GM23338 (cell line): ENCODE measurements around the gene SRRM2. TPM values are rescaled to one million over a fixed set of nuclear protein-coding genes. Genes with fewer than 3 reads are reported as not detected.

Experiments used
- ATAC-seq: fragments of 200-7000 bp; cut with Tn5 transposase; 3 replicates; pipeline ENCODE4 v1.9.1; 2020
- DNase-seq: peaks from one replicate; pipeline ENCODE4 v3.0.0-alpha.2; 2015; ENCODE audit warnings: low spot score
- H2AFZ ChIP-seq: fragments of 200-600 bp; sonication (generic); 2 replicates; pipeline ENCODE4 v1.8.0; 2016; ENCODE audit warnings: antibody characterized with exemption, mild to moderate bottlenecking, moderate library complexity
- H3F3A ChIP-seq: fragments of 200-600 bp; sonication (generic); replicated peaks from 2 replicates; pipeline ENCODE4 v1.8.0; 2017; ENCODE audit warnings: antibody characterized with exemption, mixed run types, low read depth
- H3K27ac ChIP-seq: fragments of 200-600 bp; sonication (generic); 2 replicates; pipeline ENCODE4 v1.6.1; 2016; ENCODE audit warnings: low read depth
- H3K27me3 ChIP-seq: fragments of 200-600 bp; sonication (generic); 2 replicates; pipeline ENCODE4 v1.8.0; 2016; ENCODE audit warnings: mild to moderate bottlenecking, mixed run types, moderate library complexity; ENCODE audit not compliant: insufficient read depth
- H3K36me3 ChIP-seq: fragments of 200-600 bp; sonication (generic); 2 replicates; pipeline ENCODE4 v1.8.0; 2016; ENCODE audit warnings: mild to moderate bottlenecking; ENCODE audit not compliant: insufficient read depth
- H3K4me1 ChIP-seq: fragments of 200-600 bp; sonication (generic); 2 replicates; pipeline ENCODE4 v1.8.0; 2016; ENCODE audit warnings: mild to moderate bottlenecking, moderate library complexity; ENCODE audit not compliant: insufficient read depth
- H3K4me2 ChIP-seq: fragments of 200-600 bp; sonication (generic); 2 replicates; pipeline ENCODE4 v1.7.1; 2017; ENCODE audit warnings: mixed run types
- H3K4me3 ChIP-seq: fragments of 200-600 bp; sonication (generic); 2 replicates; pipeline ENCODE4 v1.6.1; 2016; ENCODE audit warnings: mixed run types
- H3K79me2 ChIP-seq: fragments of 200-600 bp; sonication (generic); replicated peaks from 2 replicates; pipeline ENCODE4 v1.8.0; 2017; ENCODE audit warnings: mild to moderate bottlenecking; ENCODE audit not compliant: insufficient read depth
- H3K9me2 ChIP-seq: fragments of 200-600 bp; sonication (generic); 2 replicates; pipeline ENCODE4 v1.8.0; 2017; ENCODE audit not compliant: insufficient read depth
- H4K20me1 ChIP-seq: fragments of 200-600 bp; sonication (generic); replicated peaks from 2 replicates; pipeline ENCODE4 v1.8.0; 2017; ENCODE audit warnings: mild to moderate bottlenecking; ENCODE audit not compliant: insufficient read depth
- H3K27ac Mint-ChIP-seq: 2 replicates; pipeline ENCODE4 v1.8.0; 2020; ENCODE audit warnings: inconsistent platforms, mild to moderate bottlenecking, moderate library complexity, mixed read lengths
- H3K27me3 Mint-ChIP-seq: 3 replicates; pipeline ENCODE4 v1.8.0; 2022; ENCODE audit warnings: low read depth, mild to moderate bottlenecking, moderate library complexity, mixed read lengths, inconsistent platforms; ENCODE audit not compliant: insufficient read depth, poor library complexity
- H3K36me3 Mint-ChIP-seq: 3 replicates; pipeline ENCODE4 v1.8.0; 2021; ENCODE audit warnings: low read depth, mild to moderate bottlenecking, inconsistent platforms, moderate library complexity, mixed read lengths
- H3K4me1 Mint-ChIP-seq: 3 replicates; pipeline ENCODE4 v1.8.0; 2020; ENCODE audit warnings: mild to moderate bottlenecking, inconsistent platforms, mixed read lengths
- H3K4me3 Mint-ChIP-seq: 3 replicates; pipeline ENCODE4 v1.8.0; 2021; ENCODE audit warnings: moderate library complexity, mild to moderate bottlenecking, inconsistent platforms, mixed read lengths
- H3K9me3 Mint-ChIP-seq: 3 replicates; pipeline ENCODE4 v1.8.0; 2020; ENCODE audit warnings: moderate library complexity, mild to moderate bottlenecking, inconsistent platforms, mixed read lengths
- CREB1 ChIP-seq: fragments of 250-450 bp; sonication (Bioruptor Pico); IDR thresholded peaks from 2 replicates; pipeline ENCODE4 v1.5.0; 2020; ENCODE audit warnings: low read depth, mild to moderate bottlenecking, moderate library complexity
- EZH2phosphoT487 ChIP-seq: fragments of 200-600 bp; sonication (generic); IDR thresholded peaks from one replicate; pipeline ENCODE4 v1.8.1; 2018; ENCODE audit warnings: antibody characterized with exemption; ENCODE audit not compliant: unreplicated experiment
- JUNB ChIP-seq: IDR thresholded peaks from one replicate; pipeline ENCODE4 v1.6.1; 2016; ENCODE audit warnings: antibody characterized with exemption; ENCODE audit not compliant: unreplicated experiment
- POLR2AphosphoS5 ChIP-seq: IDR thresholded peaks from 2 replicates; pipeline ENCODE4 v1.6.1; 2016; ENCODE audit warnings: antibody characterized with exemption, low read depth
- ZNF114 ChIP-seq: fragments of 250-450 bp; sonication (Bioruptor Pico); IDR thresholded peaks from 2 replicates; pipeline ENCODE4 v1.5.0; 2020; ENCODE audit warnings: mild to moderate bottlenecking, moderate library complexity
- ZNF331 ChIP-seq: fragments of 250-450 bp; sonication (Bioruptor Pico); IDR thresholded peaks from 2 replicates; pipeline ENCODE4 v1.5.0; 2020; ENCODE audit warnings: low read depth, mild to moderate bottlenecking, moderate library complexity
- polyA plus RNA-seq: library from polyadenylated mRNA; unstranded; fragments of >200 nt; fragmentation: Nextera tagmentation; extraction: Ambion mirVana; gene quantifications from 2 replicates; pipeline ENCODE4 v1.2.1, GENCODE V29; 2016
- total RNA-seq: library from RNA; depleted of rRNA; stranded (reverse); fragments of >200 nt; shearing (Covaris generic); gene quantifications from 2 replicates; pipeline ENCODE4 v1.2.3, GENCODE V29; 2014
- TF ChIP-seq, protein P1 (sequence below), 2 experiments: fragments of 200-600 bp in 1 of 2; sonication (generic) in 1 of 2; conservative IDR thresholded peaks; 2 replicates each; pipeline versions ENCODE4 v1.5.1 to v1.6.1; 2016 to 2017; ENCODE audit warnings: antibody characterized with exemption in 2 of 2, low read depth in 2 of 2, mild to moderate bottlenecking in 2 of 2, moderate library complexity in 1 of 2

Gene SRRM2
- total and polyA plus RNA-seq, 2 experiments from 2014 or later = 308 to 893 TPM

DNA sequence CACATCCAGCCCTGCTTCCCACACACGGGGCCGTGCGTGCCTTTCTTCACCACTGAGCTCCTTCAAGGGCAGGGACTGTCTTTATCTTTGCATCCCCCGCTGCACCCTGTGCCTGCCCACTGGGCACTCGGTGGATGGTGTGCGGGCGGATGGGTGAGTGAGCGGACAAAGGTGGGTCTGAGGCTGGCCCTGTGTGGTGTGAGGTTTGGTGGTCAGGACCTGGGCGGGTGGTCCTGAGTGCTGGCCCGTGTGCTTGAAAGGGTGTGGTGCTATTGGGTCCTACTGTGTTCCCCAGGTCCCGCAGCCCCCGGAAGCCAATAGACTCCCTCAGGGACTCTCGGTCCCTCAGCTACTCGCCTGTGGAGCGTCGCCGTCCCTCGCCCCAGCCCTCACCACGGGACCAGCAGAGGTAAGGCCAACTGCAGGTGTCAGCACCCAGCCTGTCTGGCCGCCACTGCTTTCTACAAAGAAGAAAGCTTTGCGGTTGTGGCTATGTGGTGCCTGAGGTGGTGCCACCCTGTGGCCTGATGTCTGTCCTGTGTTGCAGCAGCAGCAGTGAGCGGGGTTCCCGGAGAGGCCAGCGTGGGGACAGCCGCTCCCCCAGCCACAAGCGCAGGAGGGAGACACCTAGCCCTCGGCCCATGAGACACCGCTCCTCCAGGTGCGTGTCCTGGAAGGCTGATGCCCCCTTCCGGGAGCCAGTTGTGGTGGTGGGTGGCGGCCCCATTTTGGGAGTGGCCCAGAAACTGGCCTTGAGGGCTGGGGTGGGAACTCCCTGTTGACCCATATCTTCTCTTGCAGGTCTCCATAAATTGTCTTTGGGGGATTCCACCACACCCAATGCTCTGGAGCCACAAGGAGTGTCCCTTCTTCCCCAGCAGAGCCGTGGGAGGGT is 17.9 kb downstream of the SRRM2 start (continued):
- TF ChIP-seq ZNF331 (CRISPR knock-in tag) = no peak
- TF ChIP-seq JUNB = no peak
- no peak for TF ChIP-seq CREB1 (CRISPR knock-in tag)
- TF ChIP-seq POLR2AphosphoS5 = no peak; the same call in 1 of the 2 replicates
- no peak for TF ChIP-seq ZNF114 (CRISPR knock-in tag)
- TF ChIP-seq, protein P1, sequence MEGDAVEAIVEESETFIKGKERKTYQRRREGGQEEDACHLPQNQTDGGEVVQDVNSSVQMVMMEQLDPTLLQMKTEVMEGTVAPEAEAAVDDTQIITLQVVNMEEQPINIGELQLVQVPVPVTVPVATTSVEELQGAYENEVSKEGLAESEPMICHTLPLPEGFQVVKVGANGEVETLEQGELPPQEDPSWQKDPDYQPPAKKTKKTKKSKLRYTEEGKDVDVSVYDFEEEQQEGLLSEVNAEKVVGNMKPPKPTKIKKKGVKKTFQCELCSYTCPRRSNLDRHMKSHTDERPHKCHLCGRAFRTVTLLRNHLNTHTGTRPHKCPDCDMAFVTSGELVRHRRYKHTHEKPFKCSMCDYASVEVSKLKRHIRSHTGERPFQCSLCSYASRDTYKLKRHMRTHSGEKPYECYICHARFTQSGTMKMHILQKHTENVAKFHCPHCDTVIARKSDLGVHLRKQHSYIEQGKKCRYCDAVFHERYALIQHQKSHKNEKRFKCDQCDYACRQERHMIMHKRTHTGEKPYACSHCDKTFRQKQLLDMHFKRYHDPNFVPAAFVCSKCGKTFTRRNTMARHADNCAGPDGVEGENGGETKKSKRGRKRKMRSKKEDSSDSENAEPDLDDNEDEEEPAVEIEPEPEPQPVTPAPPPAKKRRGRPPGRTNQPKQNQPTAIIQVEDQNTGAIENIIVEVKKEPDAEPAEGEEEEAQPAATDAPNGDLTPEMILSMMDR (conservative IDR thresholded peaks at IDR 0.05; ENCODE audit: low read depth in 2 of 2) = peak; percentile 18 to 30; a peak in 3 of 4 replicates

DNA sequence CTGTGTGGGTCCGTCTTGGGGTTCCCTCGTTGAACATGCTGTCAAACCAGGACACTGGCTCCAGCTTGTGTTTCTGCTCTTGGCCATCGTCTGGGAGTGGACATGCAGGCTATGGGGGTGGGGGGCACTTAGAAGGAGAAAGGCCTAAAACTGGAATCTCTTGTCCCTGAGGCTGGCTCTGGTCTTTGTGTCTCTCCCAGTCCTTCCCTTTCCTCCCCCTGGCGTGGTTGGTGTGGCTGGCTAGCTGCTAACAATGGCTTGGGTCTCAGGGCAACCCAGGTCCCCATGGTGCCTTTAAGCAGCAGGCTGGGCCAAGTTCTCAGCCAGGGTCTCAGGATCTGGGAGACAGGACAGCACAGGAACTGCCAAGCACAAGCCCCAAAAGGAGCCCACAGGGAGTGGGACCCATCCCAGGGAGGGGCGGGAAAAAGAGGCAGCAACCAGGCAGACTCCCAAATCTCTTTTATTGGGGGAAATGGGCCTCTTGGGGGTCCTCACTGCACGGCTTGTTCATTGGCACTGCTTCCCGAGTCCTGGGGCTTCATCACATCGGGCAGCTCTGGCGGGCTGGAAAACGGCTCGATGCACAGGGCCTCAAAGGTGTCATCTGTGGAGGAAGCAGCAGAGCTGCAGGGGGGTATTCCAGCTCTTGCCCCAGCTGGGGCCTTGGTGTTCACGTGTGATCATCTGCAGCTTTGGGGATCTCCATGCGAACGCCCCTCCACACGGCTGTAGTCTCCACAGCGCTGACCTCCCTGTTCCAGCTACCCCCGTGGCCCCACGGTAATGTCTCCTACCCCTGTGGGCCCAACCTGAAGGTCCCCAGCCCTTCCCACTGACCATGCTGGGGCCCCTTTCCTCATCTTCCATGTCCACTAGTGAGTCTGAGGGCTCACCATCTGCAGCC is 19.3 kb downstream of the SRRM2 start:
- H3K36me3 ChIP-seq = peaks cover 27% of the 10 kb centered on the region
- H3K27me3 ChIP-seq = no peaks in the 10 kb centered on the region
- H3F3A ChIP-seq = peaks cover 64% of the 10 kb centered on the region
- no peak for TF ChIP-seq EZH2phosphoT487
- peak; percentile 31; the same call in 1 of the 2 replicates for TF ChIP-seq POLR2AphosphoS5
- H3K9me2 ChIP-seq = no peaks in the 10 kb centered on the region
- peaks cover 5% of the 10 kb centered on the region; the same call in 1 of the 2 replicates for H3K4me1 ChIP-seq
- peaks cover 22% of the 10 kb centered on the region for H4K20me1 ChIP-seq
- Mint-ChIP-seq H3K27ac (peak overlapping the region; percentile 31; the same call in 1 of the 2 replicates), H3K4me1 (peaks cover 42% of the 10 kb centered on the region), H3K36me3 (peaks cover 91% of the 10 kb centered on the region), H3K27me3 (peaks cover 41% of the 10 kb centered on the region), H3K9me3 (peaks cover under 1% of the 10 kb centered on the region), H3K4me3 (no peak overlapping the region; the same call in 2 of the 3 replicates)
- peak overlapping the region; percentile 80 for H3K27ac ChIP-seq
- DNase-seq (no peak), ATAC-seq (no peak)
- peaks cover 46% of the 10 kb centered on the region for H3K79me2 ChIP-seq
- H3K4me2 ChIP-seq = no peak overlapping the region
- no peak overlapping the region for H2AFZ ChIP-seq
- H3K4me3 ChIP-seq = no peak overlapping the region
